Heart left ventricle (tissue), 16 donors: Measurements from ENCODE around the gene ZNF516. TPM values are rescaled to one million over a fixed set of nuclear protein-coding genes. Genes with fewer than 3 reads are reported as not detected.

Experiments
- ATAC-seq, 4 donors: fragments of 200-7000 bp; cut with Tn5 transposase; one replicate each; pipeline ENCODE4 v1.9.1; 2020 to 2022; ENCODE audit warnings: moderate library complexity in 4 of 4, mild to moderate bottlenecking in 3 of 4, moderate number of reproducible peaks in 1 of 4
- DNase-seq, 5 donors: peaks; one replicate each; pipeline ENCODE4 v3.0.0-alpha.2; 2020
- H3K27ac ChIP-seq, 12 donors: fragments of 200-600 bp; sonication (generic) in 4 of 12; one replicate each; pipeline versions ENCODE4 v1.5.0 to v1.8.0; 2016 to 2022; ENCODE audit warnings: mild to moderate bottlenecking in 2 of 12
- H3K27me3 ChIP-seq, 9 donors: fragments of 200-600 bp; sonication (generic) in 2 of 9; one replicate each; pipeline versions ENCODE4 v1.5.1 to v1.8.0; 2016 to 2022; ENCODE audit warnings: mild to moderate bottlenecking in 3 of 9
- H3K36me3 ChIP-seq, 9 donors: fragments of 200-600 bp; sonication (generic) in 2 of 9; one replicate each; pipeline versions ENCODE4 v1.5.0 to v1.8.0; 2018 to 2022; ENCODE audit warnings: mild to moderate bottlenecking in 2 of 9
- H3K4me1 ChIP-seq, 12 donors: fragments of 200-600 bp; sonication (generic) in 4 of 12; one replicate each; pipeline versions ENCODE4 v1.5.0 to v1.8.0; 2016 to 2022; ENCODE audit warnings: mild to moderate bottlenecking in 3 of 12
- H3K4me3 ChIP-seq, 12 donors: fragments of 200-600 bp; sonication (generic) in 4 of 12; one replicate each; pipeline versions ENCODE4 v1.5.0 to v1.8.0; 2017 to 2022; ENCODE audit warnings: mild to moderate bottlenecking in 9 of 12, moderate library complexity in 4 of 12
- H3K9me3 ChIP-seq, 12 donors: fragments of 200-600 bp; sonication (generic) in 4 of 12; one replicate each; pipeline versions ENCODE4 v1.5.0 to v1.8.0; 2016 to 2022; ENCODE audit warnings: mild to moderate bottlenecking in 1 of 12
- CTCF ChIP-seq, 12 donors: fragments of 200-600 bp; sonication (generic) in 4 of 12; IDR thresholded peaks; one replicate each; pipeline versions ENCODE4 v1.5.0 to v1.8.0; 2018 to 2022; ENCODE audit warnings: antibody characterized with exemption in 12 of 12, mild to moderate bottlenecking in 5 of 12
- POLR2A ChIP-seq, 2 donors: fragments of 450-650 bp; IDR thresholded peaks; one replicate each; pipeline ENCODE4 v1.6.1; 2017; ENCODE audit warnings: antibody characterized with exemption in 2 of 2, mild to moderate bottlenecking in 2 of 2, moderate library complexity in 2 of 2
- WGBS, 4 donors: extraction: QIAGEN DNeasy Blood & Tissue Kit in 2 of 4; methylation state at CpG; one replicate each; pipeline versions ENCODE4 v1.1.5 to v1.1.7; 2013 to 2018; 5-methylcytosine and 5-hydroxymethylcytosine counted together
- intact Hi-C, 10 donors: fragments of 100-400 bp; cut with DNase I; formaldehyde crosslinking; loops; one replicate each; pipeline versions ENCODE4 v1.11.1 to v1.14.2; 2022
- polyA plus RNA-seq, 2 donors: library from polyadenylated mRNA; stranded (reverse); fragments of 200-250 nt; gene quantifications; one replicate each; pipeline ENCODE4 v1.2.3, GENCODE V29; 2013
- total RNA-seq, 9 donors: library from RNA; depleted of rRNA in 2 of 9; stranded (reverse); fragments of >200 nt in 2 of 9; fragmentation: NEBNext Ultra II Directional in 3 of 9; extraction: Animal tissue kit (Norgen Biotek cat#: 25700) in 3 of 9; gene quantifications; one replicate each; pipeline versions ENCODE4 v1.1.0 to v1.2.4, GENCODE V29; 2016 to 2023
- donor health status: ischemic (EF 13 %, LVEDD 7.1; RV severe dilation, severe dysfunction).
- donor health status: healthy with polysubstance abuse.
- donor health status: DM: no; HTN: yes; CAD: no.
- donor health status: DM: no; HTN: no; CAD: no.
- donor health status: ischemic (EF 25% LVEDD 6.9; RV normal size, moderate dysfunction).
- donor health status: ischemic (EF 25% LVEDD 5.7; RV mildly dilated, moderate dysfunction).
- donor health status: healthy.
- donor health status: DM: yes; HTN: yes; CAD: no.
- donor health status: ischemic (EF 35%, LVEDD 5.7; RV mildly dilated, moderate dysfunction).
- donor health status: nonischemic (EF 11% LVEDD 7.7; RV severe dilation, severe dysfunction).
- donor health status: DM: yes; HTN: yes; CAD: no.
- donor health status: PGD.
- donor health status: ischemic (EF 29% LVEDD 5.4; RV normal size, mild dysfunction).
- donor health status: nonischemic (EF 23%, LVEDD 6.1; RV moderate dilation, normal function).

The ZNF516 gene
- total and polyA plus RNA-seq, 11 donors = 4.8 to 24.8 (median 14.6) TPM

DNA sequence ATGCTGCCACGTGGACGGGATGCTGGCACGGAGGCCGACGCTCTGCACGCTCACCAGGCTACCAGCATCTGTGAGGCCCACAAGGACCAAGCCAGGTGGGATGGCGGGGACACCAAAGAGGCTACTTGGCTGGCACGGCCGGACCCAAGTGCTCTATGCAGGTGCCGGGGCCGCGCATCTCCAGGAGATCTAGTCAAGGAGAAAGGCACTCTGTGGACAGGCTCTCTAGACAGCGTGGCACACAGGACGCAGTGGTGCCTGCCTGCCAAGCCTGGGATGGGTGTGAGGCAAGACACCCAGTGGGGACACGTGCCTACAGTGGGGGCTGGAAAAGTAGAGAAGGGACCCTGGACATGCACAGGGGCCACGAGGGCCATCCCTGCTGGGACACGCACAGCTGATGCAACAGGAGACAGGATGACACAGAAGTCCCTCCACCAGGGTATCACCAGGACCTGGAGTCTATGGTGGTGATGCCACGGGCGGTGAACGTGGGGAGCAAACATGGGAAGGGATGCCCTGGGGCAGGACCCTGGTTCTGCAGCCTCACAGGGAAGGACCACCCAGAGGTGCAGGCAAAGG lies 28.5 kb downstream of the ZNF516 start:
- H3K4me1 ChIP-seq = peaks cover 0 to 38% (median 14%) of the 10 kb centered on the region in 12 donors
- peaks cover 0 to 6% (median 0%) of the 10 kb centered on the region in 9 donors for H3K36me3 ChIP-seq
- peak in 2 of 4 donors; percentile 8 to 36 for ATAC-seq
- DNase-seq = no peak
- 90 to 94% (median 92%) methylated on average over 11 to 20 of the region's 20 CpGs for WGBS, 4 donors
- H3K27ac ChIP-seq = peak overlapping the region in 1 of 12 donors; percentile 10
- TF ChIP-seq POLR2A (IDR thresholded peaks at IDR 0.05) = no peak
- TF ChIP-seq CTCF (IDR thresholded peaks at IDR 0.05) = no peak
- intact Hi-C loops = no loop called here
- H3K27me3 ChIP-seq = no peaks in the 10 kb centered on the region
- H3K4me3 ChIP-seq = no peak overlapping the region
- H3K9me3 ChIP-seq = no peaks in the 10 kb centered on the region

DNA sequence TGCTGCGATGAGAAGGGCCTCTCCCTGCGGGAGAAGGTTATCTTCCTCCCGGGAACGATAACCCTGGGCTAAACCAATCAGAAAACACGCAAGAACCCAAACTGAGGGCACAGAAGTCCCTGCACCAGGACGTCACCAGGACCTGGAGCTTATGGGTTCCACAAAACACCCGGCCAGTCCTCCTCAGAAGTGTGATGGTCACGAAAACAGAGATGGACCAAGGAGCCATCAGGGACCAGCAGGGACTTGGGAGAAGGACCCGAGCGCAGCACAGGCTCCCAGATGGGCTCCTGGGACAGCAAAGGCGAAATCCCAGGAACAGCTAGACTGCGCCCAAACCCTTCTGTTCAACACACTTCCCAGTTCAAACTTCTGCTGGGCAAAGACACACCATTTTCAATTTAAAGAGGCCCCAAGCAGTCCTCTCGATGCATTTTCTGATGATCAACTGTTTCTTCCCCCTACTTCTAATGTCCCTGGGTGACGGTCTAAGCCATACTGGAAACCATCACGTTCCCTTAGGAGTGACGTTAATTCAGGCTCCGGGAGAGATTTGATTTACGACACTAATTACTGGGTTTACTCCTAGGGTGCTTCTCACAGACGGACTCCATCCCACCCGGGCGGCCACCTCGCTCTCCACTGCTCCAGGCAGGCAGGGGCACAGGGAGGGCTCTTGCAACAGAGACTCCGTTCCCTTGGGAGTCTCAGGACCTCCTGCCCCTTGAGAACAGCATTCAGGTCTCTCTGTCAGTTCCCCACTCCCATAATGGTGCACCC lies 29.2 kb downstream of the ZNF516 start:
- Histone ChIP-seq H3K4me3 (no peak overlapping the region), H3K9me3 (no peaks in the 10 kb centered on the region), H3K36me3 (peaks cover 0 to 7% (median 0%) of the 10 kb centered on the region in 9 donors), H3K27me3 (no peaks in the 10 kb centered on the region), H3K4me1 (peaks cover 0 to 38% (median 14%) of the 10 kb centered on the region in 12 donors), H3K27ac (no peak overlapping the region)
- ATAC-seq (no peak), DNase-seq (no peak)
- intact Hi-C loops = no loop called here
- WGBS, 4 donors = 91 to 94% (median 93%) methylated on average over 20 to 23 of the region's 23 CpGs
- TF ChIP-seq CTCF (IDR thresholded peaks at IDR 0.05) (no peak), POLR2A (IDR thresholded peaks at IDR 0.05) (no peak)

- DNase-seq = no peak
- ATAC-seq = no peak
- 94 to 95% (median 95%) methylated on average over 18 to 19 of the region's 19 CpGs for WGBS, 4 donors
- Histone ChIP-seq H3K36me3 (peaks cover 0 to 7% (median 0%) of the 10 kb centered on the region in 9 donors), H3K27me3 (no peaks in the 10 kb centered on the region), H3K9me3 (no peaks in the 10 kb centered on the region), H3K4me1 (peaks cover 4 to 29% (median 21%) of the 10 kb centered on the region in 12 donors), H3K4me3 (no peak overlapping the region), H3K27ac (no peak overlapping the region)
- intact Hi-C loops = no loop called here
- no peak for TF ChIP-seq POLR2A (IDR thresholded peaks at IDR 0.05)
These were observed 30.5 kb downstream of the ZNF516 start for GRCh38 chr18:76464281-76465259.

- H3K4me1 ChIP-seq = peaks cover 4 to 36% (median 23%) of the 10 kb centered on the region in 12 donors
- no peak overlapping the region for H3K4me3 ChIP-seq
- TF ChIP-seq POLR2A (IDR thresholded peaks at IDR 0.05) (no peak), CTCF (IDR thresholded peaks at IDR 0.05) (no peak)
- DNase-seq (no peak), ATAC-seq (no peak)
- H3K9me3 ChIP-seq = no peaks in the 10 kb centered on the region
- no peaks in the 10 kb centered on the region for H3K27me3 ChIP-seq
- peaks cover 0 to 7% (median 0%) of the 10 kb centered on the region in 9 donors for H3K36me3 ChIP-seq
- intact Hi-C loops = no loop called here
- H3K27ac ChIP-seq = no peak overlapping the region
- 91 to 97% (median 96%) methylated on average over 14 of the region's 14 CpGs for WGBS, 4 donors
These were observed 31.2 kb downstream of the ZNF516 start for GRCh38 chr18:76463872-76464271.
